HG02938 (cell line): ENCODE measurements around the gene DHRS1.

Experiments used
- ATAC-seq: cut with Tn5 transposase; IDR thresholded peaks from one replicate; pipeline ENCODE4 v1.9.1; 2021; ENCODE audit warnings: mild to moderate bottlenecking, moderate library complexity; ENCODE audit not compliant: unreplicated experiment

The DHRS1 gene

GRCh38 chr14:24268225-24268624 lies 31.4 kb downstream of the DHRS1 start:
- no peak for ATAC-seq

- no peak for ATAC-seq
Measured at GRCh38 chr14:24267516-24267915, 32.1 kb downstream of the DHRS1 start.

GRCh38 chr14:24266344-24267244 lies 33.0 kb downstream of the DHRS1 start:
- ATAC-seq = no peak

GRCh38 chr14:24264298-24264697 lies 35.3 kb downstream of the DHRS1 start:
- ATAC-seq = no peak

- ATAC-seq = no peak
Measured at GRCh38 chr14:24263848-24264247, 35.7 kb downstream of the DHRS1 start.

- no peak for ATAC-seq
Measured at GRCh38 chr14:24262821-24263733, 36.5 kb downstream of the DHRS1 start, which contains the start of gene TGM1. TGM1 (minus strand) TSS chr14:24263177; CDS start chr14:24262352, 825 bp downstream.

- no peak for ATAC-seq
Measured at GRCh38 chr14:24261969-24262327, 37.6 kb downstream of the DHRS1 start.

GRCh38 chr14:24261256-24261968 lies 38.2 kb downstream of the DHRS1 start:
- ATAC-seq = no peak

- no peak for ATAC-seq
Measured at GRCh38 chr14:24260780-24261157, 38.8 kb downstream of the DHRS1 start.

- no peak for ATAC-seq
Measured at GRCh38 chr14:24260026-24260779, 39.4 kb downstream of the DHRS1 start.

- ATAC-seq = no peak
Measured at GRCh38 chr14:24259282-24260025, 40.1 kb downstream of the DHRS1 start.

- no peak for ATAC-seq
Measured at GRCh38 chr14:24258548-24259265, 40.9 kb downstream of the DHRS1 start.

- no peak for ATAC-seq
Measured at GRCh38 chr14:24258119-24258518, 41.5 kb downstream of the DHRS1 start.

GRCh38 chr14:24256960-24257359 lies 42.6 kb downstream of the DHRS1 start:
- no peak for ATAC-seq

GRCh38 chr14:24255931-24256711 lies 43.5 kb downstream of the DHRS1 start:
- no peak for ATAC-seq

- no peak for ATAC-seq
Measured at GRCh38 chr14:24255438-24255837, 44.1 kb downstream of the DHRS1 start.

GRCh38 chr14:24254630-24255392 lies 44.8 kb downstream of the DHRS1 start:
- no peak for ATAC-seq
